HG03159 (cell line): Measurements from ENCODE around the gene PCDHA12.
"Not testable (repeated sequence)": the region's sequence is repeated elsewhere in the genome, so short reads cannot be mapped to it uniquely, and the experiment has no call there.

Experiments
- ATAC-seq: cut with Tn5 transposase; IDR thresholded peaks from one replicate; pipeline ENCODE4 v1.9.1; 2021; ENCODE audit warnings: mild to moderate bottlenecking, moderate library complexity; ENCODE audit not compliant: unreplicated experiment

The PCDHA12 gene, protein sequence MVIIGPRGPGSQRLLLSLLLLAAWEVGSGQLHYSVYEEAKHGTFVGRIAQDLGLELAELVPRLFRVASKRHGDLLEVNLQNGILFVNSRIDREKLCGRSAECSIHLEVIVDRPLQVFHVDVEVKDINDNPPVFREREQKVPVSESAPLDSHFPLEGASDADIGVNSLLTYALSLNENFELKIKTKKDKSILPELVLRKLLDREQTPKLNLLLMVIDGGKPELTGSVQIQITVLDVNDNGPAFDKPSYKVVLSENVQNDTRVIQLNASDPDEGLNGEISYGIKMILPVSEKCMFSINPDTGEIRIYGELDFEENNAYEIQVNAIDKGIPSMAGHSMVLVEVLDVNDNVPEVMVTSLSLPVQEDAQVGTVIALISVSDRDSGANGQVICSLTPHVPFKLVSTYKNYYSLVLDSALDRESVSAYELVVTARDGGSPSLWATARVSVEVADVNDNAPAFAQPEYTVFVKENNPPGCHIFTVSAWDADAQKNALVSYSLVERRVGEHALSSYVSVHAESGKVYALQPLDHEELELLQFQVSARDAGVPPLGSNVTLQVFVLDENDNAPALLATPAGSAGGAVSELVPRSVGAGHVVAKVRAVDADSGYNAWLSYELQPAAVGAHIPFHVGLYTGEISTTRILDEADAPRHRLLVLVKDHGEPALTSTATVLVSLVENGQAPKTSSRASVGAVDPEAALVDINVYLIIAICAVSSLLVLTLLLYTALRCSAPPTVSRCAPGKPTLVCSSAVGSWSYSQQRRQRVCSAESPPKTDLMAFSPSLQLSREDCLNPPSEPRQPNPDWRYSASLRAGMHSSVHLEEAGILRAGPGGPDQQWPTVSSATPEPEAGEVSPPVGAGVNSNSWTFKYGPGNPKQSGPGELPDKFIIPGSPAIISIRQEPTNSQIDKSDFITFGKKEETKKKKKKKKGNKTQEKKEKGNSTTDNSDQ

DNA sequence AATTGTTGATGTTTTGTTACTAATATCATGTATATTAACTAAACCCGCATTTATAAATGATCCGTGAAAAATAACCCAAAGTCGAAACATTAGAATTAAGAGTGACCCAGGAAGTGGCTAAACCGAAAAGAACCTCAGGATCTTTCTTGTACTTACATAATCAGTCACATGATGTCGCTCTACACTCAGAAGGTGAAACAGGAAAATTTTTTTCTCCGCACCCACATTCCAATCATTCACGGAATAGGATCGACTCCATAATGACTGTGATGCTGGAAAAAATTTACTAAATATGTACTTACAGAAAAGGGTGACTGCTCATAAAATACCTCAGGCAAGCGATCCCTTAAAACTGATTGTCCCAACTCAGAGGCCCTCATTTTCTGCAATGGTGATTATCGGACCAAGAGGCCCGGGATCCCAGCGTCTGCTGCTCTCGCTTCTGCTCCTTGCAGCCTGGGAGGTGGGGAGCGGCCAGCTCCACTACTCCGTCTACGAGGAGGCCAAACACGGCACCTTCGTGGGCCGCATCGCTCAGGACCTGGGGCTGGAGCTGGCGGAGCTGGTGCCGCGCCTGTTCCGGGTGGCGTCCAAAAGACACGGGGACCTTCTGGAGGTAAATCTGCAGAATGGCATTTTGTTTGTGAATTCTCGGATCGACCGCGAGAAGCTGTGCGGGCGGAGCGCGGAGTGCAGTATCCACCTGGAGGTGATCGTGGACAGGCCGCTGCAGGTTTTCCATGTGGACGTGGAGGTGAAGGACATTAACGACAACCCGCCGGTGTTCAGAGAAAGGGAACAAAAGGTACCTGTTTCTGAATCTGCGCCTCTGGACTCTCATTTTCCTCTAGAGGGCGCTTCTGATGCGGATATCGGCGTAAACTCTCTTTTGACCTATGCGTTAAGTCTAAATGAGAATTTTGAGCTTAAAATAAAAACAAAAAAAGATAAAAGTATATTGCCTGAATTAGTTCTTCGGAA is at the start of gene PCDHA12:
TSS of gene PCDHA12 (plus strand) at position 224 of the 981 bp plus-strand sequence. CDS start at position 389, 165 bp downstream.
- ATAC-seq = no peak

DNA sequence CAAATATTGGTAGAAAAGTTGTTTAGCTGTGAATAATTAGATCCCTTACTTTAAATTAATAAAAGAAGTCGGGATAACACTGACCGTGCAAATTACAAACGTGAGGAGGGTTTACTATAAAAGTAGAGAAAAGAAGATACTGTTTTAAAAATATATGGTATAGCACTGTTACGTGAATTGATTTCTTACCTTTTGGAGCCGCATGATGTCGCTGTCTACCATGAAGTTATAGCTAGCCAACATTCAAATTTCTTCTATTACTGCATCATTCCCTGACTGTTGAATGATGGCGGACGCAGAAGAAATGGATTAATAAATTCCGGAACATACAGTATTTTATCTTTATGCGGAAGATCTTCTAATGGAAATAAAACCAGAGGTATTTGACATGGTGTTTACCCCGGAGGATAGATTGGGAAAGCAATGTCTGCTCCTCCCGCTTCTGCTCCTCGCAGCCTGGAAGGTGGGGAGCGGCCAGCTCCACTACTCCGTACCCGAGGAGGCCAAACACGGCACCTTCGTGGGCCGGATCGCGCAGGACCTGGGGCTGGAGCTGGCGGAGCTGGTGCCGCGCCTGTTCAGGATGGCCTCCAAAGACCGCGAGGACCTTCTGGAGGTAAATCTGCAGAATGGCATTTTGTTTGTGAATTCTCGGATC is 47.3 kb upstream of the PCDHA12 start, which contains the start of gene PCDHA6:
TSS of gene PCDHA6 (plus strand) at position 257 of the 658 bp plus-strand sequence. CDS start at position 389, 132 bp downstream.
- no peak for ATAC-seq

DNA sequence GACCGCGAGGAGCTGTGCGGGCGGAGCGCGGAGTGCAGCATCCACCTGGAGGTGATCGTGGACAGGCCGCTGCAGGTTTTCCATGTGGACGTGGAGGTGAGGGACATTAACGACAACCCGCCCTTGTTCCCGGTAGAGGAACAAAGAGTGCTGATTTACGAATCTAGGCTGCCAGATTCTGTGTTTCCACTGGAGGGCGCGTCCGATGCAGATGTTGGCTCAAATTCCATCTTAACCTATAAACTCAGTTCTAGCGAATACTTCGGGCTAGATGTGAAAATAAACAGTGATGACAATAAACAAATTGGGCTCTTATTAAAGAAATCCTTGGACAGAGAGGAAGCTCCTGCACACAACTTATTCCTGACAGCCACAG is 46.8 kb upstream of the PCDHA12 start:
- ATAC-seq = no peak

DNA sequence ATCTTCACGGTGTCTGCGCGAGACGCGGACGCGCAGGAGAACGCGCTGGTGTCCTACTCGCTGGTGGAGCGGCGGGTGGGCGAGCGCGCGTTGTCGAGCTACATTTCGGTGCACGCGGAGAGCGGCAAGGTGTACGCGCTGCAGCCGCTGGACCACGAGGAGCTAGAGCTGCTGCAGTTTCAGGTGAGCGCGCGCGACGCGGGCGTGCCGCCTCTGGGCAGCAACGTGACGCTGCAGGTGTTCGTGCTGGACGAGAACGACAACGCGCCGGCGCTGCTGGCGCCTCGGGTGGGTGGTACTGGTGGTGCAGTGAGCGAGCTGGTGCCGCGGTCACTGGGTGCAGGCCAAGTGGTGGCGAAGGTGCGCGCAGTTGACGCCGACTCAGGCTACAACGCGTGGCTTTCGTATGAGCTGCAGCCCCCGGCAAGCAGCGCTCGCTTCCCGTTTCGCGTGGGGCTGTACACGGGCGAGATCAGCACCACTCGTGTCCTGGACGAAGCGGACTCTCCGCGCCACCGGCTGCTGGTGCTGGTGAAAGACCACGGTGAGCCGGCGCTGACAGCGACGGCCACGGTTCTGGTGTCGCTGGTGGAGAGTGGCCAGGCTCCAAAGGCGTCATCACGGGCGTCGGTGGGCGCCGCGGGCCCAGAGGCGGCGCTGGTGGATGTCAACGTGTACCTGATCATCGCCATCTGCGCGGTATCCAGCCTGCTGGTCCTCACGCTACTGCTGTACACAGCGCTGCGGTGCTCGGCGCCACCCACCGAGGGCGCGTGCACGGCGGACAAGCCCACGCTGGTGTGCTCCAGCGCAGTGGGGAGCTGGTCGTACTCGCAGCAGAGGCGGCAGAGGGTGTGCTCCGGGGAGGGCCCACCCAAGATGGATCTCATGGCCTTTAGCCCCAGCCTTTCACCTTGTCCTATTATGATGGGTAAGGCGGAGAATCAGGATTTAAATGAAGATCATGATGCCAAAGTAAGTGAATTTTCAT is 45.3 kb upstream of the PCDHA12 start:
- not testable (repeated sequence) for ATAC-seq

DNA sequence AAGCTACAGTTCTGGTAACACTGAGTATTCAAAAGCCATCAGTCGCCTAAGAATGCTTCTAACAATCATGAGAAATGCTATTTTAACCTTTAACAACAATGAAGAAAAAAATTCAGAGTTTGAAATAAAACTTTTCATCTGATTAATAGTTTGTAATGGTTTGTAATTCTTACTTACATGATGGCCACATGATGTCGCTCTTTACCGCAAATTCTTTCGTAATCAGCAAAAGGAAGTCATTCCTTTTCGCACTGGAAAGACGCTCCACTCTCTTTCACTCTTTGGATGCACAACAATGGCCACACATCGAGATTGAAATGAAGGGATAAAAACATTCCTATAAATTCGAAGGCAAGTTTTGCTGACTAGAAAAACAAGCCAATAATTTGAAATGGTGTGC is 41.1 kb upstream of the PCDHA12 start, which contains the start of gene PCDHA7:
TSS of gene PCDHA7 (plus strand) at position 277 of the 400 bp plus-strand sequence. CDS start at position 392, 115 bp downstream.
- no peak for ATAC-seq

DNA sequence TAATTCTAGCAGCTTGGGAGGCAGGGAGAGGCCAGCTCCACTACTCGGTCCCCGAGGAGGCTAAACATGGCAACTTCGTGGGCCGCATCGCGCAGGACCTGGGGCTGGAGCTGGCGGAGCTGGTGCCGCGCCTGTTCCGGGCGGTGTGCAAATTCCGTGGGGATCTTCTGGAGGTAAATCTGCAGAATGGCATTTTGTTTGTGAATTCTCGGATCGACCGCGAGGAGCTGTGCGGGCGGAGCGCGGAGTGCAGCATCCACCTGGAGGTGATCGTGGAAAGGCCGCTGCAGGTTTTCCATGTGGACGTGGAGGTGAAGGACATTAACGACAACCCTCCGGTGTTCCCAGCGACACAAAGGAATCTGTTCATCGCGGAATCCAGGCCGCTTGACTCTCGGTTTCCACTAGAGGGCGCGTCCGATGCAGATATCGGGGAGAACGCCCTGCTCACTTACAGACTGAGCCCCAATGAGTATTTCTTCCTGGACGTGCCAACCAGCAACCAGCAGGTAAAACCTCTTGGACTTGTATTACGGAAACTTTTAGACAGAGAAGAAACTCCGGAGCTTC is 40.6 kb upstream of the PCDHA12 start:
- not testable (repeated sequence) for ATAC-seq

DNA sequence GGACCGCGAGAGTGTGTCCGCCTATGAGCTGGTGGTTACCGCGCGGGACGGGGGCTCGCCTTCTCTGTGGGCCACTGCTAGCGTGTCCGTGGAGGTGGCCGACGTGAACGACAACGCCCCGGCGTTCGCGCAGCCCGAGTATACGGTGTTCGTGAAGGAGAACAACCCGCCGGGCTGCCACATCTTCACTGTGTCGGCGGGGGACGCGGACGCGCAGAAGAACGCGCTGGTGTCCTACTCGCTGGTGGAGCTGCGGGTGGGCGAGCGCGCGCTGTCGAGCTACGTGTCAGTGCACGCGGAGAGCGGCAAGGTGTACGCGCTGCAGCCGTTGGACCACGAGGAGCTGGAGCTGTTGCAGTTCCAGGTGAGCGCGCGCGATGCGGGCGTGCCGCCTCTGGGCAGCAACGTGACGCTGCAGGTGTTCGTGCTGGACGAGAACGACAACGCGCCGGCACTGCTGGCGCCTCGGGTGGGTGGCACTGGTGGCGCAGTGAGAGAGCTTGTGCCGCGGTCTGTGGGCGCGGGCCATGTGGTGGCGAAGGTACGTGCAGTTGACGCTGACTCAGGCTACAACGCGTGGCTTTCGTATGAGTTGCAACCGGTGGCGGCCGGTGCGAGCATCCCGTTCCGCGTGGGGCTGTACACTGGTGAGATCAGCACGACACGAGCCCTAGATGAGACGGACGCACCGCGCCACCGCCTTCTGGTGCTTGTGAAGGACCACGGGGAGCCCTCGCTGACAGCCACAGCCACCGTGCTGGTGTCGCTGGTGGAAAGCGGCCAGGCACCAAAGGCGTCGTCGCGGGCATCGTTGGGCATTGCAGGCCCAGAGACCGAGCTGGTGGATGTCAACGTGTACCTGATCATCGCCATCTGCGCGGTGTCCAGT is 39.2 kb upstream of the PCDHA12 start:
- no peak for ATAC-seq

DNA sequence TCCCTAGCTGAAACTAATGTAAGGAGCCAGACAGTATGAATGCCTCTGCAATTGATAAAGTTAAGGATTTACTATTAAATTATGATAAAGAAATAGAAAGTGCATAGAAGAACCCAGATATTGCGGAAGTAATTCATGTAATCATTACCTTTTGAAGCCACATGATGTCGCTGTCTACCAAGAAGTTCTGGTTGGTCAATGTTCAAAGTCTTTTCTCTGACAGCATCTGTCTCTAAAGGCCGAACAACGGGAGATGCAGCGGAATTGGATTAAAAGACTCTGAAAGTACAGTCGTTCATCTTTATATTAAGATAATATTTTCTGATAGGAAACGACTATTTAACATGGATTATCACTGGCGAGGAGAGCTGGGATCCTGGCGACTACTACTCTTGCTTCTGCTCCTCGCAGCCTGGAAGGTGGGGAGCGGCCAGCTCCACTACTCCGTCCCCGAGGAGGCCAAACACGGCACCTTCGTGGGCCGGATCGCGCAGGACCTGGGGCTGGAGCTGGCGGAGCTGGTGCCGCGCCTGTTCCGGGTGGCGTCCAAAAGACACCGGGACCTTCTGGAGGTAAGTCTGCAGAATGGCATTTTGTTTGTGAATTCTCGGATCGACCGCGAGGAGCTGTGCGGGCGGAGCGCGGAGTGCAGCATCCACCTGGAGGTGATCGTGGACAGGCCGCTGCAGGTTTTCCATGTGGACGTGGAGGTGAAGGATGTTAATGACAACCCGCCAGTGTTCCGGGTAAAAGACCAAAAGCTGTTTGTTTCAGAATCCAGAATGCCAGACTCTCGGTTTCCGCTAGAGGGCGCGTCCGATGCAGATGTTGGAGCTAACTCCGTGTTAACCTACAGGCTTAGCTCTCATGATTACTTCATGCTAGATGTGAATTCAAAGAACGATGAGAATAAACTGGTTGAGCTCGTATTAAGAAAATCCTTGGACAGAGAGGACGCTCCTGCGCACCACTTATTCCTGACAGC is 33.8 kb upstream of the PCDHA12 start, which contains the start of gene PCDHA8:
TSS of gene PCDHA8 (plus strand) at position 210 of the 985 bp plus-strand sequence. CDS start at position 345, 135 bp downstream.
- no peak for ATAC-seq

DNA sequence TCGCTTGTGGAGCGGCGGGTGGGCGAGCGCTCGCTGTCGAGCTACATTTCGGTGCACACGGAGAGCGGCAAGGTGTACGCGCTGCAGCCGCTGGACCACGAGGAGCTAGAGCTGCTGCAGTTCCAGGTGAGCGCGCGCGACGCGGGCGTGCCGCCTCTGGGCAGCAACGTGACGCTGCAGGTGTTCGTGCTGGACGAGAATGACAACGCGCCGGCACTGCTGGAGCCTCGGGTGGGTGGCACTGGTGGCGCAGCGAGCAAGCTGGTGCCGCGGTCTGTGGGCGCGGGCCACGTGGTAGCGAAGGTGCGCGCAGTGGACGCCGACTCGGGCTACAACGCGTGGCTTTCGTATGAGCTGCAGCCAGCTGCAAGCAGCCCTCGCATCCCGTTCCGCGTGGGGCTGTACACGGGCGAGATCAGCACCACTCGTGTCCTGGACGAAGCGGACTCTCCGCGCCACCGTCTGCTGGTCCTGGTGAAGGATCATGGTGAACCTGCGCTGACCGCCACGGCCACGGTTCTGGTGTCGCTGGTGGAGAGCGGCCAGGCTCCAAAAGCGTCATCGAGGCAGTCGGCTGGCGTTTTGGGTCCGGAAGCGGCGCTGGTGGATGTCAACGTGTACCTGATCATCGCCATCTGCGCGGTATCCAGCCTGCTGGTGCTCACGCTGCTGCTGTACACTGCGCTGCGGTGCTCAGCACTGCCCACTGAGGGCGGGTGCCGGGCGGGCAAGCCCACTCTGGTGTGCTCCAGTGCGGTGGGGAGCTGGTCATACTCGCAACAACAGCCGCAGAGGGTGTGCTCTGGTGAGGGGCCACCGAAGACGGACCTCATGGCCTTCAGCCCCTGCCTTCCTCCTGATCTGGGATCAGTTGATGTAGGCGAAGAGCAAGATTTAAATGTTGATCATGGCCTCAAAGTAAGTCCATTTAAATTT is 32.0 kb upstream of the PCDHA12 start:
- no peak for ATAC-seq

DNA sequence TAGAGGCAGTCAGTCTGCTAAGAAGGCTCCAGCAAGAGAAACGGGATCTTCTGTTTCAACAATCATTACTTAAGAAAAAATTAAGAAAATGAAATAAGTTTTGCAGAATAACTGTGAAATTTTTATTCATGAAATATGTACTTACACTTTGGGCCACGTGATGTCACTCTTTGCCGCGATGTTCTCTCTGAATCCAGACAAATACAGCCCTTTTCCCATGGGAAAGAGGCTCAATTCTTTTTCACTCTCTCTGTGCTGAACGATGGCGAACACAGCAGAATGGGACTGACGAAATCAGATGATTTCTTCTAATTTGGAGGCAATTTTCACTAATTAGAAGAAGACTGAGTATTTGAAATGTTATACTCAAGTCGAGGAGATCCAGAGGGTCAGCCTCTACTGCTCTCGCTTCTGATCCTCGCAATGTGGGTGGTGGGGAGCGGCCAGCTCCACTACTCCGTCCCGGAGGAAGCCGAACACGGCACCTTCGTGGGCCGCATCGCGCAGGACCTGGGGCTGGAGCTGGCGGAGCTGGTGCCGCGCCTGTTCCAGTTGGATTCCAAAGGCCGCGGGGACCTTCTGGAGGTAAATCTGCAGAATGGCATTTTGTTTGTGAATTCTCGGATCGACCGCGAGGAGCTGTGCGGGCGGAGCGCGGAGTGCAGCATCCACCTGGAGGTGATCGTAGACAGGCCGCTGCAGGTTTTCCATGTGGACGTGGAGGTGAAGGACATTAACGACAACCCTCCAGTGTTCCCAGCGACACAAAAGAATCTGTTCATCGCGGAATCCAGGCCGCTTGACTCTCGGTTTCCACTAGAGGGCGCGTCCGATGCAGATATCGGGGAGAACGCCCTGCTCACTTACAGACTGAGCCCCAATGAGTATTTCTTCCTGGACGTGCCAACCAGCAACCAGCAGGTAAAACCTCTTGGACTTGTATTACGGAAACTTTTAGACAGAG is 26.7 kb upstream of the PCDHA12 start, which contains the start of gene PCDHA9:
TSS of gene PCDHA9 (plus strand) at position 244 of the 964 bp plus-strand sequence. CDS start at position 358, 114 bp downstream.
- ATAC-seq = not testable (repeated sequence)

DNA sequence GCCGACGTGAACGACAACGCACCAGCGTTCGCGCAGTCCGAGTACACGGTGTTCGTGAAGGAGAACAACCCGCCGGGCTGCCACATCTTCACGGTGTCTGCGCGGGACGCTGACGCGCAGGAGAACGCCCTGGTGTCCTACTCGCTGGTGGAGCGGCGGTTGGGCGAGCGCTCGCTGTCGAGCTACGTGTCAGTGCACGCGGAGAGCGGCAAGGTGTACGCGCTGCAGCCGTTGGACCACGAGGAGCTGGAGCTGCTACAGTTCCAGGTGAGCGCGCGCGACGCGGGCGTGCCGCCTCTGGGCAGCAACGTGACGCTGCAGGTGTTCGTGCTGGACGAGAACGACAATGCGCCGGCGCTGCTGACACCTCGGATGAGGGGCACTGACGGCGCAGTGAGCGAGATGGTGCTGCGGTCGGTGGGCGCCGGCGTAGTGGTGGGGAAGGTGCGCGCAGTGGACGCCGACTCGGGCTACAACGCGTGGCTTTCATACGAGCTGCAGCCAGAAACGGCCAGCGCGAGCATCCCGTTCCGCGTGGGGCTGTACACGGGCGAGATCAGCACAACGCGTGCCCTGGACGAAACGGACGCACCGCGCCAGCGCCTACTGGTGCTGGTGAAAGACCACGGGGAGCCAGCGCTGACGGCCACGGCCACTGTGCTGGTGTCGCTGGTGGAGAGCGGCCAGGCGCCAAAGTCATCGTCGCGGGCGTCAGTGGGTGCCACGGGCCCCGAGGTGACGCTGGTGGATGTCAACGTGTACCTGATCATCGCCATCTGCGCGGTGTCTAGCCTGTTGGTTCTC is 25.1 kb upstream of the PCDHA12 start:
- ATAC-seq = not testable (repeated sequence)
